Stimulated activated CD8-positive, alpha-beta memory T cell treated with anti-CD3 and anti-CD28 coated beads, Interleukin-15, amount 100 ng/mL, for 24 hours (primary cell): ENCODE results near the gene CRYGB.
"Not testable (repeated sequence)": the region's sequence is repeated elsewhere in the genome, so short reads cannot be mapped to it uniquely, and the experiment has no call there.

ENCODE experiments used
- DNase-seq: peaks from one replicate; pipeline ENCODE4 v3.0.0-alpha.2; 2020; ENCODE audit warnings: low read depth

Gene CRYGB

DNA sequence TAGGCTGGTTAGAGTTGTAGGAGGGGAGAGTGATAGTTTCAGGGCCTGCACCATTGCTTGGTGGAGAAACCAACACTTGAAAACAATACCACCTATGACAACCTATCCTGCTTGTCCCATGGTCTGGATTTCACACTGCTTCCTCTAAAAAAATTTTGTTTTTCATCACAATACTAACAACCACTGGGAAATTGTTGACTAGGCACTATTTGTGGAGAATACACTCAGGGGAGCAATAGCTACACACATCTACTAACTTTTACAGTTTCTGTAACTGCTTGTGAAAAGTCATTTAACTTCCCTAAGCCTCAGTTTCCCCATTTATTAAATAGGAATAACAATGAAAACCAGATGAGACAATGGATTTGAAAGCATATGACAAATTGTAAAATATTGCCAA, 4.1 kb upstream of the CRYGB start:
- DNase-seq, result no peak

GRCh38 chr2:208148803-208149202, 2.8 kb upstream of the CRYGB start:
- DNase-seq, result no peak

GRCh38 chr2:208147759-208148158, 1.8 kb upstream of the CRYGB start:
- DNase-seq, result no peak

GRCh38 chr2:208147008-208147407, 1.1 kb upstream of the CRYGB start:
- no peak for DNase-seq

DNA sequence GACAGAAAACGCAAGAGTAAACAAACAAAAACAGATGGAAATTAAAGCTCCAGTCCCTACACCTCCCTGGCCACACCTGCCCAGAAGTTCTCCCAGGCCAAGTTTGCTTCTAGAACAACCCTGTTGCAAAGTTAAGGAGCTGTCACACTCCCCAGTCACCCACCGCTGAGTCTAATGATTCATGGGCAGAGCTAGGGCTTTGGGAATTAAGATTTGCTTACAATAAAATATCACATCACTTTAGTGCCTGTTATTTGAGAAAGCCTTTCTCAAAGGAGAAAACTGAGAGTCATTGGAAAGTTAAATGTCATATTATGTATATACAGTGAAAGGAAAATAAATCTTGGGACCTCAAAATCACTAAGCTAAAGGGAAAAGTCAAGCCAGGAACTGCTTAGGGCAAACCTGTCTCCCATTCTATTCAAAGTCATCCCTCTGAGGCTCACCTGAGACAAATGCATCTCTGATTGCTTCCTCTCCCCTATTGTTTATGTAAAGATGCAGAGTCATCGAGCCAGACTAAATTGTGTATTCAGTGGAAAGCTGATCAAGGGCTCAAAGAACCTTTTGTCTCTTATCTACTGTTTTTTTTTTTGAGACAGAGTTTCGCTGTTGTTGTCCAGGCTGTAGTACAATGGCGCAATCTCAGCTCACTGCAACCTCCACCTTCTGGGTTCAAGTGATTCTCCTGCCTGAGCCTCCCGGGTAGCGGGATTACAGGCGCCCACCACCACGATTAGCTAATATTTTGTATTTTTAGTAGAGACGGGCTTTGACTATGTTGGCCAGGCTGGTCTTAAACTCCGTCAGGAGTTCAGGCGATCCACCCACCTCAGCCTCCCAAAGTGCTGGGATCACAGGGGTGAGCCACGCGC, 2.8 kb downstream of the CRYGB start:
- no peak for DNase-seq

- no peak for DNase-seq
Measured at GRCh38 chr2:208142240-208142924, 3.6 kb downstream of the CRYGB start.

- no peak for DNase-seq
Measured at GRCh38 chr2:208139447-208139846, 6.5 kb downstream of the CRYGB start.

DNA sequence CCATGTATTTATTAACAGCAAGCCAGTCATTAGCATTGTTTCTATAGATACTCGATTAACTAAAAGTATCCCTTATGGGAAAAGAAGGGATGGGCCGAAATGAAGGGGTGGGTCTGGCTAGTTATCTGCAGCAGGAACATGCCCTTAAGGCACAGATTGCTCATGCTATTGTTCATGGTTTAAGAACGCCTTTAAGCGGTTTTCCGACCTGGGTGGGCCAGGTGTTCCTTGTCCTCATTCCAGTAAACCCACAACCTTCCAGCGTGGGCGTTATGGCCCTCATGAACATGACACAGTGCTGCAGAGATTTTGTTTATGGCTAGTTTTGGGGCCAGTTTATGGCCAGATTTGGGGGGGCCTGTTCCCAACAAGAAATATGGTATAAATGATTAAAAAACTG, 7.6 kb downstream of the CRYGB start:
- not testable (repeated sequence) for DNase-seq

DNA sequence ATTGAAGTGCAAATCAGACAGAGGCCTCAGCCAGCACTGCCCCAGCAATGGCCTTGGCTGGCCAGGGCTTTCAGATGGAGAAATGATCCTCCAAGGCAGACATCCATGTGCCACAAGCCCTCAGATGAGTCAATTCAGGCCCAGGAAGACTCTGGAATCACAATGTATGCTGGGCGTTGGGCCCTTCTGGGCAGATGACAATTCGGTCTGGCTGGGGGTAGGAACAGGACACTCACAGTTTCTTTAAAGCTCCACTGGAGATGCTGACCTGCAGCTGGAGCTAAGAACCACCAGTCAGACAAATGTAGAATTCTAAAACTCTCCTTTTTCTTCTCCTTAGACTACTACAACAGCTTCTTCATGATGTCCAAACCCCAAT, 9.3 kb downstream of the CRYGB start:
- no peak for DNase-seq

DNA sequence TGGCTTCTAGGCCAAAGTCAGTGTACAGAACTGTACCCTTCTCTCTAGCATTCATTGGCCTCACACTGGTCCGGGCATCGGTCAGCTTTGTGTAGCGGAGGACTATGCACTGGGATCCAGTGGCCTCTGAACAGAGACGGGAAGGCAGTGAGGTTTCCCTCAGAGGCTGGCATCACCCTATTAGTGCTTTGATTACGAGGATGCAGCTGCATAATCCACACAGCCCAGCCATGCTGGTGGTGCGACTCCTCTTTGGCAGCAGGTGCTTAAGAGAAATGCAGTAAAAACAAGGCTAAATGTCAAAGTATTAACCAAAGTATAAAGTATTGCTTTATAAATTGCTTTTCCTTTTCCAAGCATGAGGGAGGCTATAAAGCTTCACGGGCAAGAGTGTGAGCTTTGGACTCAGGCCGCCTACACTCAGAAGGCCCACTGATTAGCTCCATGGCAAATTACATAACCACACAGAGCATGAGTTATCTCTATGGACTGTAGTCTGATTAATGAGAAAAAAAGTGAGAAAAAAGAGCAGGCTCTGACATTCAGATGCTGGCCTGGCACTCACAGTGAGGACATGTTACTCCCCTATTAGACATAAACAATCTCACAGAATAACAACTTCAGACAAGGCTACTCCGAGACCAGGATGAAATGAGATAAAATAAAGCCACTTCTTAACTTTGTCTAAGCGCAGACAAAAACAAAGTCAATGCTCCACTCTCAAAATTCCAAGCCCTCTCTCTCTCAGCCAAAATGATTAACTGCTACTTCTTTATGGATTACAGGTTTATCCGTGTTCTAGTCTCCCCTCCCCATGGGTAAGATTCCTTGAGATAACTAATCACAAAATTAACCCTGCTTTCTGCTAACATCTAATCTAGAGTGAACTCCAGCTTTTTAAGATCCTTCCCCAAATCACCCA, 9.9 kb downstream of the CRYGB start:
- DNase-seq, result no peak

- no peak for DNase-seq
Measured at GRCh38 chr2:208134928-208135586, 10.9 kb downstream of the CRYGB start.

DNA sequence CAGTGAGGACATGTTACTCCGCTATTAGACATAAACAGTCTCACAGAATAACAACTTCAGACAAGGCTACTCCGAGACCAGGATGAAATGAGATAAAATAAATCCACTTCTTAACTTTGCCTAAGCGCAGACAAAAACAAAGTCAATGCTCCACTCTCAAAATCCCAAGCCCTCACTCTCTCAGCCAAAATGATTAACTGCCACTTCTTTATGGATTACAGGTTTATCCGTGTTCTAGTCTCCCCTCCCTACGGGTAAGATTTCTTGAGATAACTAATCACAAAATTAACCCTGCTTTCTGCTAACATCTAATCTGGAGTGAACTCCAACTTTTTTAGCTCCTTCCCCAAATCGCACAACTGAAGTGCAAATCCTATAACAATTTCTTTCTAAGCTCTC, 15.2 kb downstream of the CRYGB start:
- DNase-seq, result no peak

GRCh38 chr2:208129744-208130711, 15.9 kb downstream of the CRYGB start, which contains the start of gene CRYGC:
Gene CRYGC (minus strand): TSS chr2:208129828. CDS start chr2:208129792, 36 bp downstream.
- no peak for DNase-seq

- no peak for DNase-seq
Measured at GRCh38 chr2:208128136-208128535, 17.8 kb downstream of the CRYGB start.

- DNase-seq, result no peak
Measured at GRCh38 chr2:208127090-208127489, 18.9 kb downstream of the CRYGB start.

- no peak for DNase-seq
Measured at GRCh38 chr2:208125251-208125650, 20.7 kb downstream of the CRYGB start.

GRCh38 chr2:208124013-208124715, 21.8 kb downstream of the CRYGB start, which contains the start of gene CRYGD:
Gene CRYGD (minus strand): TSS chr2:208124524. CDS start chr2:208124473, 51 bp downstream.
- not testable (repeated sequence) for DNase-seq

DNA sequence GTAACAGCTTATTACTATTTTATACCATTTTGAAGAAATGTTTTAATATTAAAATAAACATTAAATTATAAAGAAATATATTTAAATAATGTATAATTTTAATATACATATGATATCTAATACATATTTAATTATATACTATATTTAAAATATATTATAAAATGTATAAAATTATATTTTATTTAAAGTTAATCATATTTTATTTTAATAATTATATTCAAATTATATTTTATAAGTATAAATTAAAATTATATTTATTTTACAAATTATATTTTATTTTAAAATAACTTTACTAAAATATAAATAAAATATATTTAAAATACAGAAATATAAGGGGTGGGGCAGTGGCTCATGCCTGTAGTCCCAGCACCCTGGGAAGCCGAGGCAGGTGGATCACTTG, 23.7 kb downstream of the CRYGB start:
- DNase-seq, result no peak

DNA sequence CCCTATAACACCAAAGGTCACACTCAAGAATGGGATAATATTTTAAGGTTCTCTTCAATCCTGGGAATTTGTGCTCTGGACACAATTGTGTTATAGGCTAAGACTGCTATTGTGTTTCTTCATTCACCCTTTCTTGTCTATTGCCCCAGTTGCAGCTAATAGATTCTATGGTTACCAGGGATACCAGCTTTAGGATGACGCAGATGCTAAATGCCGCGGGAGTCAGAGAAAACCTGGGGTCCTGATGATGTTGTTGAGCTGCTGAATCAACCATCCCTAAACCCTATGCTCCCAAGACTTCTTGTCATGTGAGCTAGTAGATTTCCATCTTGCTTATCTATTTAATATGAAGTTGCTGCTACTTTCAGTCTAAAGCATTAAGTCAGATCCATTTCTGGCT, 27.0 kb downstream of the CRYGB start:
- no peak for DNase-seq

DNA sequence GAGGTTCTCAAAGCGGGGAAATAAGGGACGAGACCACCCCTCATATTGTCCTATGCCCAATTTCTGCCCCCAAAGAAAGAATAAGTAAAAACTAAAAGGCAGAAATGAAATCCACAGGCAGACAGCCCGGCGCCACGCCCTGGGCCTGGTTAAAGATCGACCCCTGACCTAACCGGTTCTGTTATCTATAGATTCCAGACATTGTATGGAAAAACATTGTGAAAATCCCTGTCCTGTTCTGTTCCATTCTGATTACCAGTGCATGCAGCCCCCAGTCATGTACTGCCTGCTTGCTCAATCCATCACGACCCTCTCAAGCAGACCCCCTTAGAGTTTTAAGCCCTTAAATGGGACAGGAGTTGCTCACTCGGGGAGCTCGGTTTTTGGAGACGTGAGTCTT, 28.6 kb downstream of the CRYGB start:
- DNase-seq, result not testable (repeated sequence)
